Ovary (tissue), 9 donors: ENCODE results near the gene SHMT2. TPM values are rescaled to one million over a fixed set of nuclear protein-coding genes. Genes with fewer than 3 reads are reported as not detected.

Source experiments
- DNase-seq, 5 donors: peaks; one replicate each; pipeline ENCODE4 v3.0.0-alpha.2; 2019 to 2020
- H3K27ac ChIP-seq, 2 donors: fragments of 200-600 bp; one replicate each; pipeline versions ENCODE4 v1.5.1 to v1.8.0; 2019 to 2022
- H3K27me3 ChIP-seq: fragments of 200-600 bp; one replicate; pipeline ENCODE4 v1.8.0; 2022
- H3K36me3 ChIP-seq: fragments of 200-600 bp; sonication (generic); one replicate; pipeline ENCODE4 v1.5.1; 2019
- H3K4me1 ChIP-seq: one replicate; pipeline ENCODE4 v1.8.1; 2013; ENCODE audit warnings: mild to moderate bottlenecking, moderate library complexity; ENCODE audit not compliant: insufficient read depth
- H3K4me3 ChIP-seq: fragments of 200-600 bp; sonication (generic); one replicate; pipeline ENCODE4 v1.5.1; 2017
- H3K9me3 ChIP-seq, 2 donors: fragments of 200-600 bp in 1 of 2; sonication (generic) in 1 of 2; one replicate each; pipeline versions ENCODE4 v1.5.1 to v1.8.1; 2013 to 2019; ENCODE audit warnings: mild to moderate bottlenecking in 1 of 2, moderate library complexity in 1 of 2
- CTCF ChIP-seq, 3 donors: fragments of 450-650 bp in 2 of 3; fragments of 200-600 bp in 1 of 3; IDR thresholded peaks; one replicate each; pipeline versions ENCODE4 v1.5.1 to v1.8.0; 2016 to 2022; ENCODE audit warnings: antibody characterized with exemption in 3 of 3, mild to moderate bottlenecking in 1 of 3
- EP300 ChIP-seq: sonication (generic); formaldehyde crosslinking; IDR thresholded peaks from one replicate; pipeline ENCODE4 v1.6.1; 2017; ENCODE audit warnings: antibody characterized with exemption
- POLR2A ChIP-seq: fragments of 450-650 bp; IDR thresholded peaks from one replicate; pipeline ENCODE4 v1.6.1; 2017; ENCODE audit warnings: antibody characterized with exemption, mild to moderate bottlenecking, moderate library complexity
- WGBS, 3 donors: extraction: QIAGEN DNeasy Blood & Tissue Kit in 1 of 3; methylation state at CpG; one replicate each; pipeline versions ENCODE4 v1.1.5 to v1.1.7; 2013 to 2017; 5-methylcytosine and 5-hydroxymethylcytosine counted together
- intact Hi-C, 4 donors: fragments of 100-400 bp; cut with DNase I; formaldehyde crosslinking; loops; one replicate each; pipeline versions ENCODE4 v1.11.0 to v1.15.1; 2022 to 2023
- polyA plus RNA-seq, 2 donors: library from polyadenylated mRNA; stranded (reverse); fragments of 200-250 nt in 1 of 2; fragments of 350-450 nt in 1 of 2; fragmentation: Illumina TruSeq in 1 of 2; extraction: RNeasy Lipid Tissue Mini Kit (QIAGEN cat#74804) in 1 of 2; gene quantifications; one replicate each; pipeline ENCODE4 v1.2.3, GENCODE V29; 2013 to 2014
- total RNA-seq, 7 donors: library from RNA; depleted of rRNA in 2 of 7; stranded (reverse); fragments of >200 nt in 2 of 7; fragmentation: NEBNext Ultra II Directional in 3 of 7; extraction: Animal tissue kit (Norgen Biotek cat#: 25700) in 3 of 7; gene quantifications; one replicate each; pipeline versions ENCODE4 v1.1.0 to v1.2.4, GENCODE V29; 2016 to 2023
- donor health status: DM: no; HTN: no; CAD: no; lungs with moderate emphysema.
- donor health status: DM: no; HTN: no; CAD: no.
- donor health status: Bipolar disorder and iron deficiency.
- donor health status: DM: yes; HTN: yes; CAD: no.
- donor health status: DM: no; HTN: no; CAD: no.
- donor health status: DM: yes; HTN: yes; CAD: no.

The SHMT2 gene
- total and polyA plus RNA-seq, 9 donors: 23.0 to 185 (median 42.0) TPM

DNA sequence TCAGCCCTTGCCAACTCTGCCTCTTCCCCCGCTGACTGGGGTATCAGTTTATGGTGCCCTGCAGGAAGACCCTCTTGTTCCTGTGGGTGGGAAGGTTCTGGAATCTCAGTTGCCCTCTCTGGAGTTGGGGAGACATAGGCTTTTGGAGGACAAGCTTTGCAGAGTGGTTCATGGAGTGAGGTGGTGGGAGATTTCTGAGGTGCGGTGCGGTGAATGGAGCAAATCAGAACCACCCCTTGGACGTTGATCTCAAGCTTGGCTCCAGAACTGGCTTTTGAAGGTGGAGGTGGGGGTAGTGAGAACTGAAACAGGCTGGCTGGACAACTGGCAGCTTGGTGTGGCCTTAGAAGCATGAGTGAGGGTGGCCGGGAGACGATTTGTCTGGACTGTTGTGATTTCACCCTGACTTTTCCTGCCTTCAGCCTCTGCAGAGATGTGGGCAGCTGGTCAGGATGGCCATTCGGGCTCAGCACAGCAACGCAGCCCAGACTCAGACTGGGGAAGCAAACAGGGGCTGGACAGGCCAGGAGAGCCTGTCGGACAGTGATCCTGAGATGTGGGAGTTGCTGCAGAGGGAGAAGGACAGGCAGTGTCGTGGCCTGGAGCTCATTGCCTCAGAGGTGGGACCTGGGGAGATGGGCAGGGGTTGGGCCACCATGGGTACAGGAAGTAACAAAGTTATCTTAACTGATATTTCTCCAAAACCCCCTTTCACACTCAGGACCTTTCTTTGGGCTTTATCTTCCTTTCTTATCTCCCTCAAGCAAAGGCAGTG lies 1.1 kb downstream of the SHMT2 start:
- Histone ChIP-seq H3K4me1 (peaks cover 7% of the 10 kb centered on the region), H3K27ac (no peak overlapping the region), H3K9me3 (no peaks in the 10 kb centered on the region), H3K27me3 (no peaks in the 10 kb centered on the region), H3K4me3 (peak overlapping the region; percentile 66), H3K36me3 (no peaks in the 10 kb centered on the region)
- no peak for DNase-seq
- WGBS, 3 donors: 29 to 38% (median 33%) methylated on average over 10 of the region's 10 CpGs
- intact Hi-C loops: no loop called here
- TF ChIP-seq POLR2A (no peak), CTCF (IDR thresholded peaks at IDR 0.05) (no peak), EP300 (no peak)

DNA sequence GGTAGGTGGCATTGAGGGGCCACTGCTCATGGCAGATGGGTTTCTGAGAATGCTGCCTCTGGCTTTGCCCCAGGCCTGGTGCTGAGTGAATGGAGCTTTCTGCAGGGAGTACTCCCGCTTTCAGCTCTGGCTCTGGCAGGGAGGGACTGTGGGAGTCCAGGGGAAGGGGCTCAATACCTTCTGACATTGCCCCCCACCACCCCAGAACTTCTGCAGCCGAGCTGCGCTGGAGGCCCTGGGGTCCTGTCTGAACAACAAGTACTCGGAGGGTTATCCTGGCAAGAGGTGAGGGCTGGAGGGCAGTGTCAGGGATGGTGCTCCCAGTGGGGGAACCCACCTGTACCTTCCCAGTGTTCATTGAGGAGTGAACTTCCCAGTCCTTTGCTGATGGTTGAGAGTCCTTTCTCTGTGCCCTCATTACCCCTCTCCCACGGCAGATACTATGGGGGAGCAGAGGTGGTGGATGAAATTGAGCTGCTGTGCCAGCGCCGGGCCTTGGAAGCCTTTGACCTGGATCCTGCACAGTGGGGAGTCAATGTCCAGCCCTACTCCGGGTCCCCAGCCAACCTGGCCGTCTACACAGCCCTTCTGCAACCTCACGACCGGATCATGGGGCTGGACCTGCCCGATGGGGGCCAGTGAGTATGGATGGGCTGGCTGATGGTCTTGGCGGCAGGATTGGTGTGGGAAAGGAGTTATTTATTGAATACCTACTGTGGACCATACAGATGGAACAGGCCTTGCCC lies 1.9 kb downstream of the SHMT2 start:
- Histone ChIP-seq H3K4me1 (peaks cover 7% of the 10 kb centered on the region), H3K9me3 (no peaks in the 10 kb centered on the region), H3K27me3 (no peaks in the 10 kb centered on the region), H3K4me3 (no peak overlapping the region), H3K27ac (no peak overlapping the region), H3K36me3 (no peaks in the 10 kb centered on the region)
- DNase-seq: no peak
- intact Hi-C loops: no loop called here
- WGBS, 3 donors: 86 to 90% (median 88%) methylated on average over 13 of the region's 13 CpGs
- TF ChIP-seq POLR2A (no peak), CTCF (IDR thresholded peaks at IDR 0.05) (no peak), EP300 (no peak)

GRCh38 chr12:57232156-57232756 lies 2.7 kb downstream of the SHMT2 start:
- intact Hi-C loops: no loop called here
- H3K36me3 ChIP-seq: no peaks in the 10 kb centered on the region
- DNase-seq: no peak
- peaks cover 7% of the 10 kb centered on the region for H3K4me1 ChIP-seq
- no peak overlapping the region for H3K27ac ChIP-seq
- H3K27me3 ChIP-seq: no peaks in the 10 kb centered on the region
- 85 to 88% (median 87%) methylated on average over 19 of the region's 19 CpGs for WGBS, 3 donors
- TF ChIP-seq EP300: no peak
- no peak for TF ChIP-seq CTCF (IDR thresholded peaks at IDR 0.05)
- no peak for TF ChIP-seq POLR2A
- H3K4me3 ChIP-seq: no peak overlapping the region
- no peaks in the 10 kb centered on the region for H3K9me3 ChIP-seq

- H3K27ac ChIP-seq: no peak overlapping the region
- no peaks in the 10 kb centered on the region for H3K27me3 ChIP-seq
- H3K36me3 ChIP-seq: no peaks in the 10 kb centered on the region
- TF ChIP-seq CTCF (IDR thresholded peaks at IDR 0.05) (no peak), EP300 (no peak), POLR2A (no peak)
- no peaks in the 10 kb centered on the region for H3K9me3 ChIP-seq
- no peak overlapping the region for H3K4me3 ChIP-seq
- peak in 3 of 5 donors; percentile 20 to 41 (median 34) for DNase-seq
- peaks cover 11% of the 10 kb centered on the region for H3K4me1 ChIP-seq
- whole genome bisulfite sequencing, 3 donors: 76 to 82% (median 77%) methylated on average over 15 of the region's 15 CpGs
- intact Hi-C loops: no loop called here
Observed at GRCh38 chr12:57233357-57234232, 4.1 kb downstream of the SHMT2 start.
